GM21786 (cell line): ENCODE measurements around the gene CDC37L1.
"Not testable (repeated sequence)": the region's sequence is repeated elsewhere in the genome, so short reads cannot be mapped to it uniquely, and the experiment has no call there.

Source experiments
- ATAC-seq: cut with Tn5 transposase; IDR thresholded peaks from one replicate; pipeline ENCODE4 v1.9.1; 2021; ENCODE audit not compliant: unreplicated experiment

The CDC37L1 gene

DNA sequence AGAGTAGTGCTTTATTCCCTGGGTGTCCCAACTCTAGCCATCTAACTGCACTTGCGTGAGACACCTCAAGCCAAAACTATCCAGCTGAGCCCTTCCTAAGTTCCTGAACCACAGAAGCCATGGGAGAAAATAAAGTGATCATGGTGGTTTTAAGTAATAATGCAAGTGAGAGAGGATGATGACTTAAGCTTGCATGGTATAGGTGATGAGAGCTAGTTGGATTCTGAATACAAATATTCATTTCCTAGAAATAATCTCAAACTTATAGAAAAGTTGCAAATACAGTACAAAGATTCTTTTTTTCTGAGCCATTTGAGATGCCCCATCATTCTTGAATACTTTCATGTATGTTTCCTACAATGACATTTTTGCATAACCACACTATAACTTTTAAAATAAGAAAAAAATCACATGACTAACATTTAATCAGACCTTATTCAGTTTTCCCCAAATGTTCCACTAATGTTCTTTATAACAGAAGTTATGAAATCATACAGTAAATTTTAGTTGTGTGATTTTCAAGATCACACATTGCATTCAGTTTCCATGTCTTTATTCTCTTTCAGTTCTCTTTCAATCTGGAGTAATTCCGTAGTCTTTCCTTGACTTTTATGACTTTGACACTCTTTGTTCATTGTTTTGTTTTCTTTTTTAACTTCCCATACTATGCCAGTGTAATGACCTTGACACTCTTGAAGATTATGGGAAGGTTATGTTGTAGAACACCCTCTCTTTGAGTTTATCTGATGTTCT, 67.1 kb downstream of the CDC37L1 start:
- no peak for ATAC-seq

DNA sequence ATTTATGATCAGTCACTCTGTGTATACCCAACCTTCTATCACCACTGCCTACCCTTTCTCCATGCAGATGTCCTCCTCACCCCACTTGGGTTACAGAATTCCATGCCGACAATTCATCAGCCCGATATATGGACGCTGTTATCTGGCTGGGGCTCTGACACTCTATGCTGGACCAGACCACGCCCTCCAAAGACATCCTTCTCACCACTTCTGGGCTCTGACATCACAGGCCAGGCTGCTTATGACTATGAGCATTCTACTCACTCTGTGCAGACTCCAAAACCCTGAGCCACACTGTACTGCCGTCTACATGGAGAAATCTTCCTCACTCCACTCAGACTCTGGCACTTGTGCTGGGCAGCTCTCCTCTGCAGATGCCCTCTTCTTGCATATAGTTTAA, 69.2 kb downstream of the CDC37L1 start:
- no peak for ATAC-seq

DNA sequence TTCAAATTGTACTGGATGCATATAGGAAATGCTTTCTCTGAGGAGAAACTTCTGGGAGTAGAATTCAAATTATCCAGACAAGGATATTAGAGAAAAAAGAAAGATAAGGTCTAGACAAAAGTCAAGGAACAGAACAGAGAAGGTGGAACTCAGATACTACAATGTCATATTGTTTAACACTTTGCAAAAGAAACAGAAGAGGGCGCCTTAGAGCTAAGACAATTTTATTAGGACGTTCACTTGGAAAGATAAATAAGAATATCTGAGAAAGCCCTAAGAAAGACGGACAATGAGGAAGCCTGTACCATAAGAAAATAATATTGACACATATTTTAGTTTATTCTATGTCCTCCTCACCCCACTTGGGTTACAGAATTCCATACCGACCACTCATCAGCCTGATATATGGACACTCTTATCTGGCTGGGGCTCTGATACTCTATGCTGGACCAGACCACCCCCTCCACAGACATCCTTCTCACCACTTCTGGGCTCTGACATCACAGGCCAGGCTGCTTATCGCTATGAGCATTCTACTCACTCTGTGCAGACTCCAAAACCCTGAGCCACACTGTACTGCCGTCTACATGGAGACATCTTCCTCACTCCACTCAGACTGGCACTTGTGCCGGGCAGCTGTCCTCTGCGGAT, 70.8 kb downstream of the CDC37L1 start:
- ATAC-seq, result no peak

DNA sequence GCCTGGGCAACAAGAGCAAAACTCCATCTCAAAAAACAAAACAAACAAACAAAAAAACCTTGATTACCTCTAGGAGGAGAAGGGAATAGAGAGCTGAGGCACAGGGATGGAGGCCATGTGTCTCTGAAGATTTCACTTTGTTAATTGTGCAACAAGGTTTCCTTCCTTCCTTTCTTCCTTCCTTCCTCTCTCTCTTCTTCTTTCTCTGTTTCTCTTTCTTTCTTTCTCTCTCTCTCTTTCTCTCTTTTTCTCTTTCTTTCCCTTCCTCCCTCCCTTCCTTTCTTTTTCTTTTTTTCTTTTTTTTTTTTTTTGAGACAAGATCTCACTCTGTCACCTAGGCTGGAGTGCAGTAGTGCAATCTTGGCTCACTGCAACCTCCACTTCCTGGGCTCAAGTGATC, 75.2 kb downstream of the CDC37L1 start:
- ATAC-seq, result not testable (repeated sequence)

DNA sequence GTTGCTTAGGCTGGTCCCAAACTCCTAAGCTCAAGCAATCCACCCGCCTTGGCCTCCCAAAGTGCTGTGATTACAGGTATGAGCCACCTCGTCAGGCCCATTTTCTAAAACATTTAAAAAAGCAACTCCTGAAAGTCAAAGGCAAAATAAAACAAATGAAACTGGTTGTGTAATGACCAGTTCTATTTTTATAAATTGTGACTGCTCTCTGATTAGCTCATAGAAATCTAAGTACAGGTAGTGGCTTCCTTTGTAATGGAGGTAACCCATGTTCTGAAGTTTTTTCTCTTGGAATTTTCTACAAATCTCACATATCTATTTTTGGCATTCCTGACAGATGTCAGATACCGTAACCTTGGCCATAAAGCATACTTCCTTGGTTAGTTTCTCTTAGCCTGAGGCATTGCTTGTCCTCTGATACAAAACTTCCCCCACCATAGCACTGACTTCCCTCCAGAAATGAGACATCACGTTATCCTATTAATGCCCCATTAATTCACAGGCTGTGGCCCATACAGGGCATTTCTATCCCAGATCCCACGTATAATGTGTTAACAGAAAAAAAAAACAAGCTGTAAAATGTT, 75.7 kb downstream of the CDC37L1 start:
- no peak for ATAC-seq

DNA sequence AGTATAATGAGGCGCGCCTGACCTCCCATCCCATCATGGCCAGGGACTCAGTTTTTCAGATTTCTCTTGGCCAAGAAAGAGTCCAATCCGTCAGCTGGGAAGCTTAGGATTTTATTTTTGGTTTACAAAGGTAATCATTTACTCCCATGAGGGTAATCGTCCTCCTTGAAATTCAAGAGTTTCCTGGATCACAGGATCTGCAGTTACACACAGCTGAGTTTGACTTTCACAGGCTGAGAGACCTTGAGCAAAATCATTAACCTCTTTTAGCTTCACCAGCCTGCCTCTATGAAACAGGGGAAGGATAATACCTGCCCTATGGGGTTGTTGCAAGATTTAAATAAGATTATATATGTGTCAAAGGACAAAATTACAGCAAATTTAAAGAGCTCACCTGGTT, 77.1 kb downstream of the CDC37L1 start:
- no peak for ATAC-seq
